Psoas muscle (tissue), 8 donors: ENCODE results near the gene CERS5. TPM values are rescaled to one million over a fixed set of nuclear protein-coding genes. Genes with fewer than 3 reads are reported as not detected.

Experiments
- ATAC-seq, 4 donors: fragments of 200-7000 bp; cut with Tn5 transposase; one replicate each; pipeline ENCODE4 v1.9.1; 2020; ENCODE audit warnings: moderate library complexity in 3 of 4, mild to moderate bottlenecking in 2 of 4
- DNase-seq, 2 donors: peaks; one replicate each; pipeline ENCODE4 v3.0.0-alpha.2; 2020
- H3K27ac ChIP-seq: fragments of 200-600 bp; one replicate; pipeline ENCODE4 v1.8.0; 2022
- H3K27me3 ChIP-seq, 3 donors: fragments of 200-600 bp in 1 of 3; one replicate each; pipeline versions ENCODE4 v1.6.1 to v1.8.0; 2013 to 2022; ENCODE audit warnings: low read length in 2 of 3, mild to moderate bottlenecking in 2 of 3, moderate library complexity in 1 of 3; ENCODE audit not compliant: insufficient read depth in 3 of 3
- H3K36me3 ChIP-seq, 2 donors: fragments of 200-600 bp in 1 of 2; one replicate each; pipeline versions ENCODE4 v1.6.1 to v1.8.0; 2013 to 2022; ENCODE audit warnings: low read depth in 1 of 2, mild to moderate bottlenecking in 1 of 2, moderate library complexity in 1 of 2; ENCODE audit not compliant: insufficient read depth in 1 of 2
- H3K4me1 ChIP-seq: fragments of 200-600 bp; one replicate; pipeline ENCODE4 v1.8.0; 2022
- H3K4me3 ChIP-seq: fragments of 200-600 bp; one replicate; pipeline ENCODE4 v1.8.0; 2022; ENCODE audit warnings: mild to moderate bottlenecking
- H3K9me3 ChIP-seq: fragments of 200-600 bp; one replicate; pipeline ENCODE4 v1.8.0; 2022
- WGBS, 3 donors: extraction: QIAGEN DNeasy Blood & Tissue Kit; methylation state at CpG; one replicate each; pipeline versions ENCODE4 v1.1.6 to v1.1.7; 2013; 5-methylcytosine and 5-hydroxymethylcytosine counted together
- intact Hi-C, 2 donors: fragments of 100-400 bp; cut with DNase I; formaldehyde crosslinking; loops; one replicate each; pipeline versions ENCODE4 v1.11.0 to v1.14.2; 2022
- polyA plus RNA-seq, 3 donors: library from polyadenylated mRNA; stranded (reverse); fragments of 200-250 nt; gene quantifications; one replicate each; pipeline ENCODE4 v1.2.3, GENCODE V29; 2013
- total RNA-seq, 4 donors: library from RNA; stranded (reverse); fragmentation: NEBNext Ultra II Directional in 2 of 4; extraction: Animal tissue kit (Norgen Biotek cat#: 25700) in 2 of 4; gene quantifications; one replicate each; pipeline versions ENCODE4 v1.2.1 to v1.2.4, GENCODE V29; 2021 to 2023
- TF ChIP-seq, protein P1 (sequence below): fragments of 200-600 bp; IDR thresholded peaks from one replicate; pipeline ENCODE4 v1.8.0; 2022; ENCODE audit warnings: antibody characterized with exemption
- donor health status: healthy with polysubstance abuse.
- donor health status: DM: no; HTN: no; CAD: no; lungs with moderate emphysema.
- donor health status: Bipolar disorder and iron deficiency.
- donor health status: healthy.
- donor health status: DM: yes; HTN: yes; CAD: no.
- donor health status: DM: no; HTN: no; CAD: no.
- donor health status: DM: no; HTN: no; CAD: no.
- donor health status: DM: yes; HTN: yes; CAD: no.

The CERS5 gene
- total and polyA plus RNA-seq, 7 donors = 5.2 to 10.7 (median 7.2) TPM

DNA sequence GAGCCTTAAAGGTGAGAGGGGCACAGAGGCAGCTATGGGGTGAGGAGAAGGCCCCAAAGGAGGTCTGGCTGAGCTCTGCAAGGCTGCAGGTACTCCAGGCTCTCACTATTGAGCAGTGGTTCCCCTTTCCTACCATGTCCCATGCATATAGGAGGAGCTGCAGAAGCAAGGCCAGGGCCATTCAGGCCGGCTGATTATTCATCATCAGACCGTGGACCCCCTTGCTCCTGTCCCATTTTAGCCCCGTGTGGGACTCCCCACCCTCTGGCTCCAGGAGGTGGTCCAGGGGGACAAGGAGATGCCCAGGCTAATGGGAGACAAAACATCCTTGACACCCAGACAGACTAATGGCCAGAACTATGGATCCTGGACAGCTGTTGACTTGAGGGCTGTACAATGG lies 60.3 kb downstream of the CERS5 start:
- Histone ChIP-seq H3K9me3 (no peaks in the 10 kb centered on the region), H3K27me3 (no peaks in the 10 kb centered on the region), H3K27ac (peak overlapping the region; percentile 79), H3K36me3 (peaks cover 0 to 33% of the 10 kb centered on the region in 2 donors), H3K4me3 (peak overlapping the region; percentile 67), H3K4me1 (peaks cover 62% of the 10 kb centered on the region)
- no peak for ATAC-seq
- TF ChIP-seq, protein P1, sequence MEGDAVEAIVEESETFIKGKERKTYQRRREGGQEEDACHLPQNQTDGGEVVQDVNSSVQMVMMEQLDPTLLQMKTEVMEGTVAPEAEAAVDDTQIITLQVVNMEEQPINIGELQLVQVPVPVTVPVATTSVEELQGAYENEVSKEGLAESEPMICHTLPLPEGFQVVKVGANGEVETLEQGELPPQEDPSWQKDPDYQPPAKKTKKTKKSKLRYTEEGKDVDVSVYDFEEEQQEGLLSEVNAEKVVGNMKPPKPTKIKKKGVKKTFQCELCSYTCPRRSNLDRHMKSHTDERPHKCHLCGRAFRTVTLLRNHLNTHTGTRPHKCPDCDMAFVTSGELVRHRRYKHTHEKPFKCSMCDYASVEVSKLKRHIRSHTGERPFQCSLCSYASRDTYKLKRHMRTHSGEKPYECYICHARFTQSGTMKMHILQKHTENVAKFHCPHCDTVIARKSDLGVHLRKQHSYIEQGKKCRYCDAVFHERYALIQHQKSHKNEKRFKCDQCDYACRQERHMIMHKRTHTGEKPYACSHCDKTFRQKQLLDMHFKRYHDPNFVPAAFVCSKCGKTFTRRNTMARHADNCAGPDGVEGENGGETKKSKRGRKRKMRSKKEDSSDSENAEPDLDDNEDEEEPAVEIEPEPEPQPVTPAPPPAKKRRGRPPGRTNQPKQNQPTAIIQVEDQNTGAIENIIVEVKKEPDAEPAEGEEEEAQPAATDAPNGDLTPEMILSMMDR = no peak
- DNase-seq = no peak
- intact Hi-C loops = no loop called here
- WGBS, 3 donors = 65 to 69% (median 69%) methylated on average over 3 of the region's 3 CpGs

DNA sequence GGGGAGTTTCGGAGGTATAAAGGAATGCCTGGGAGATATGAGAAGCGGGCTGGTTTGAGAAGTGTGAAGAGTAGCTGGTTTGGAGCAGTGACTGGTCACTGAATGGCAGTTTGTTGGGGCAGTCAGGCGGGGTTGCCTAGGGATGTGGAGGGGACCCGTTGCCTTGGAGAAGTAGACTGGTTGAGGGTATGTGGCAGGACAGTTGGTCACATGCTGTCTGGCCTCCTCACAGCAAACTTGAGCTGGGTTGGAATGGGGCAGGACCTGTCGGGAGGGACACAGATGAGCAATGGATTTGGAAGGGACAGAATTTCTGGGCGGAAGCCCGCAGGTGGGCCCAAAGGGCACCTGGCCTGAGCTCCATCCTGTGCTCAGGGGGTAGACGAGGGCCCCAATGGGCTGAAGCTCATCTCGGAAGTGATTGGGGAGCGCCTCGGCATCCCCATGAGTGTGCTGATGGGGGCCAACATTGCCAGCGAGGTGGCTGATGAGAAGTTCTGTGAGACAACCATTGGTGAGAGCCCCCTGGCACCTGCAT lies 61.2 kb downstream of the CERS5 start:
- intact Hi-C loops = no loop called here
- Histone ChIP-seq H3K9me3 (no peaks in the 10 kb centered on the region), H3K27me3 (no peaks in the 10 kb centered on the region), H3K27ac (peak overlapping the region; percentile 79), H3K4me1 (peaks cover 56% of the 10 kb centered on the region), H3K36me3 (peaks cover 0 to 33% of the 10 kb centered on the region in 2 donors), H3K4me3 (peak overlapping the region; percentile 67)
- TF ChIP-seq, protein P1 = no peak
- ATAC-seq = no peak
- no peak for DNase-seq
- 54 to 75% (median 60%) methylated on average over 12 of the region's 12 CpGs for WGBS, 3 donors

DNA sequence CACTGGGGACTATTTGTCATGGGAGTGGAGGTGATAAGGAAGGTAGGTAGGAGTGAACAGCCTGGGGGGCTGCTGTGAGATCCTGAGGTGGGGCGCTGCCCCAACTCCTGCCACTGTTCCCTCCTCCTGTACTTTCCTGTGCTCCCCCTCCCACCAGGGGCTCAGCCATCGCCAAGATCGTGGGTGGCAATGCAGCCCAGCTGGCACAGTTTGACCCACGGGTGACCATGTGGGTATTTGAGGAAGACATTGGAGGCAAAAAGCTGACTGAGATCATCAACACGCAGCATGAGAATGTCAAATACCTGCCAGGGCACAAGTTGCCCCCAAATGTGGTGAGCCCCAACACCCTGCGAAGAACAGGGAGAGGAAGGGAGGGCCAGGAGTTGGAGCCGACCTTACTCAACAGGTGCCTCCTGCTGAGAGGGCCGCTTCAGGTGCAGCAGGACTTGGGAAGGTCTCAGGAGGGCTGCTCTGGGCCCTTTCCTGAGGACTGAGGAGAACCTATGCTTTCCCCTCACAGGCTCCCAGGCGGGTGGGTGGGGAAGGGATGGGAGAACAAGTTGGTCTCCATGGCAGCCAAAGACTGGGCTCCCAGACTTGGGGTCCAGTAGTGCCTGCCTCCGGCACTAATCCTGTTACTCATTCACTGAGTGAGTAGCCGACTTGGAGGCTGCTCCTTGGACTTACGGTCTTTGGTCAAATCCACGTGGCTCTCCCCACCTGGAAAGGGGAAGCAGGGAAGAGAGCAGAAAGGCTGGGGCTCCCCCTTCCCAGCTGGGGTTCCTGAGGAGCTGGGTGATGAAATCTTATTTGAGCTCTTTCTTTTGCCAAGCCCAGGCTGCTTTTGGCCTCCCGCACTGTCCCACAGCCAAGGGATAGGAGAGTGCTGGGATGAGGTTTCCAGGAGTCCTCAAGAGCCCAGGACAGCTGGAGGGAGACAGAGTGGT lies 62.5 kb downstream of the CERS5 start:
- peak; percentile 40 to 62 (median 50) for ATAC-seq
- no peaks in the 10 kb centered on the region for H3K27me3 ChIP-seq
- intact Hi-C loops = no loop called here
- DNase-seq = peak; percentile 63 to 77
- H3K9me3 ChIP-seq = no peaks in the 10 kb centered on the region
- peaks cover 44% of the 10 kb centered on the region for H3K4me1 ChIP-seq
- WGBS, 3 donors = 28 to 48% (median 32%) methylated on average over 14 of the region's 14 CpGs
- peak overlapping the region; percentile 67 for H3K4me3 ChIP-seq
- TF ChIP-seq, protein P1 = no peak
- H3K36me3 ChIP-seq = peaks cover 0 to 43% of the 10 kb centered on the region in 2 donors
- peak overlapping the region; percentile 79 for H3K27ac ChIP-seq

DNA sequence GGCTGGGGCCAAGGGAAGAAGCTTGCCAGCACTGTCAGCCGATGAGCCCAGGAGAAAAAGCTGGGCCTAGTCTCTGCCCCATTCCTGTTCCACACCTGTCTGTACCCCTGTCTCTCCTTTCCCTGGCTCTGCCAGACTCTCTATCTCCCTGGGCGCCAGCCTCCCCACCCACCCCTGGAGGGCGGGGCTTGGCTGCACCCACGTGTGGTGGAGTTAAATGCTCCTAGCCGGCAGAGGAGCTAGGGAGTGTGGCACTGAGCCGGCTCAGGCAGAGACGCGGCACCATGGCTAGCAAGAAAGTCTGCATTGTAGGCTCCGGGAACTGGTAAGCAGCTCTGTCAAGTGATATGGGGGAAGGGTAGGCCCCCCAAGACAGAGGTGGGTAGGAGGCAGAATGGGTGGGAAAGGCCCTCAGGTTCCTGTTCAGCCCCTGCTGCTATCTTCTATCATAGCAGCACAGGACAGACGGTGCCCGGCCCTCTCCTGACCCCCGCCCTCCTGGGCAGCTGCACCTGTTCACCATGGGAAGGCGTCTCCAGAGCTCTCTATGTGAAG lies 63.3 kb downstream of the CERS5 start, which contains the start of gene GPD1:
Gene GPD1, plus strand, starts transcription at position 242 of the 555 bp plus-strand sequence. Its CDS starts 43 bp downstream, at position 285.
- ATAC-seq (peak; percentile 89 to 91 (median 90)), DNase-seq (peak; percentile 70 to 86)
- TF ChIP-seq, protein P1 = no peak
- H3K27ac ChIP-seq = peak within 1 kb of the TSS; percentile 79
- H3K4me3 ChIP-seq = peak within 1 kb of the TSS; percentile 67
- H3K9me3 ChIP-seq = no peaks in the 10 kb centered on the region
- H3K36me3 ChIP-seq = peaks cover 4 to 48% of the 10 kb centered on the region in 2 donors
- H3K27me3 ChIP-seq = no peaks in the 10 kb centered on the region
- 14 to 20% (median 15%) methylated on average over 13 of the region's 13 CpGs for WGBS, 3 donors
- intact Hi-C loops = no loop called here
- peaks cover 36% of the 10 kb centered on the region for H3K4me1 ChIP-seq
